ENCODE measurements around the gene IQCC.

GRCh38 chr1:32208469-32208868 is 3.0 kb downstream of the IQCC start:
- TF ChIP-seq POLR2A (IDR thresholded peaks at IDR 0.05; ENCODE audit: low read length) (no peak), GATA1 (IDR thresholded peaks at IDR 0.05; ENCODE audit: low read depth, low read length) (no peak)

All from erythroblast (primary cell).